Measurements from ENCODE around the gene KCND2.

DNA sequence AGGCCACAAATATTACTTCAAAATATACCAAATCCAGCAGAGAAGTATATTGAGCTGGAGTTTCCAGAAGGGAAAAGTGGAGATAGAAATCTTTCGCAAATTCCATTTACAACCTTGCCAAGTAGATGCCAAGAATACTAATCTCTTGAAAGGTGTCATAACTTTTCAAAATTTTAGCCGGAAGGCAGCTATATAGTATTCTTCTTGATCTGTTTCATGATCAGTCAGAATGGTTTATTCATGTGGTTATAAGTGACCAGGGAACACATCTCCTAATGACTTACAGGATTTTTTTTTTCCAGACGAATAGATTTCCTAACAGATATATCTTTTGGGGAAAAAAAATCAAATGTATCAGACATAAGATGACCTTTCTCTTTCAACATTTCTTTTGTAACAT is 314.3 kb downstream of the KCND2 start:
- no peak for TF ChIP-seq POLR2A (IDR thresholded peaks at IDR 0.05; ENCODE audit: low read depth, low read length)
- no peak for TF ChIP-seq POLR2AphosphoS5 (IDR thresholded peaks at IDR 0.05; ENCODE audit: low read depth, low read length)
- no peak for TF ChIP-seq TAF1 (IDR thresholded peaks at IDR 0.05; ENCODE audit: borderline replicate concordance, low read depth, low read length)
